HUES6 (cell line): ENCODE data around the gene APOBEC4.

Experiments used
- H3K27ac ChIP-seq: 2 replicates; pipeline ENCODE4 v1.7.0; 2013; ENCODE audit warnings: low read depth, mild to moderate bottlenecking, low read length, inconsistent platforms
- H3K27me3 ChIP-seq: 2 replicates; pipeline ENCODE4 v1.6.1; 2013; ENCODE audit warnings: low read length; ENCODE audit not compliant: control insufficient read depth, insufficient read depth
- H3K36me3 ChIP-seq: 2 replicates; pipeline ENCODE4 v1.6.1; 2013; ENCODE audit warnings: low read length; ENCODE audit not compliant: control insufficient read depth, insufficient read depth
- H3K4me1 ChIP-seq: 2 replicates; pipeline ENCODE4 v1.6.1; 2013; ENCODE audit warnings: low read length; ENCODE audit not compliant: control insufficient read depth, insufficient read depth
- H3K4me3 ChIP-seq: 2 replicates; pipeline ENCODE4 v1.5.1; 2013; ENCODE audit warnings: low read depth, low read length
- H3K9ac ChIP-seq: one replicate; pipeline ENCODE4 v1.6.1; 2013; ENCODE audit warnings: mild to moderate bottlenecking, low read length
- H3K9me3 ChIP-seq: 2 replicates; pipeline ENCODE4 v1.6.1; 2013; ENCODE audit warnings: low read depth, low read length; ENCODE audit not compliant: control insufficient read depth, insufficient read depth

APOBEC4 gene, protein sequence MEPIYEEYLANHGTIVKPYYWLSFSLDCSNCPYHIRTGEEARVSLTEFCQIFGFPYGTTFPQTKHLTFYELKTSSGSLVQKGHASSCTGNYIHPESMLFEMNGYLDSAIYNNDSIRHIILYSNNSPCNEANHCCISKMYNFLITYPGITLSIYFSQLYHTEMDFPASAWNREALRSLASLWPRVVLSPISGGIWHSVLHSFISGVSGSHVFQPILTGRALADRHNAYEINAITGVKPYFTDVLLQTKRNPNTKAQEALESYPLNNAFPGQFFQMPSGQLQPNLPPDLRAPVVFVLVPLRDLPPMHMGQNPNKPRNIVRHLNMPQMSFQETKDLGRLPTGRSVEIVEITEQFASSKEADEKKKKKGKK

GRCh38 chr1:183652547-183653461, at the start of gene APOBEC4:
Gene APOBEC4, minus strand, starts transcription at chr1:183653316. Its CDS starts 4,535 bp downstream, at chr1:183648781.
- H3K9me3 ChIP-seq: no peaks in the 10 kb centered on the region
- no peak within 1 kb of the TSS for H3K4me3 ChIP-seq
- no peak within 1 kb of the TSS for H3K27ac ChIP-seq
- H3K4me1 ChIP-seq: no peaks in the 10 kb centered on the region
- no peak within 1 kb of the TSS for H3K9ac ChIP-seq
- H3K36me3 ChIP-seq: no peaks in the 10 kb centered on the region
- H3K27me3 ChIP-seq: no peaks in the 10 kb centered on the region

DNA sequence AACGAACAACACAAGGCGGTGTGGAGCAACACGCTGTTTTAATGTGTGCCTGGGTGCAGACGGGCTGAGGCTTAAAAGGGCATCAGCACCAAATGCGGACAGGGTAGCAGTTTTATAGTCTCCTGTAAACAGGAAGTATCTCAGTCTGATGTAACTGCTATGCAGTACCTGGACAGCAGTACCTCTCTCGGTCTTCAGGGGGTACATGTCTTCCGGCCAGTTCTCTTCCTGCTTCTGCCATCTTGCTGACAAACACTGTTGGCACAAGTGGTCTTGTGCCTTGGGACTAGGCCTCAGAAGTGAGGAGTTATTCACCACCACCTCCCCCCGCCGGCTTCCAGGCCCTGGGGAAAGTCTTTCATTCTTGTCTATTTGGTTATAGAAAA, 49.7 kb upstream of the APOBEC4 start:
- Histone ChIP-seq H3K9me3 (no peaks in the 10 kb centered on the region), H3K27ac (no peak overlapping the region), H3K4me3 (no peak overlapping the region), H3K9ac (no peak overlapping the region), H3K36me3 (no peaks in the 10 kb centered on the region), H3K4me1 (no peaks in the 10 kb centered on the region), H3K27me3 (no peaks in the 10 kb centered on the region)

GRCh38 chr1:183702087-183702812, 49.1 kb upstream of the APOBEC4 start:
- Histone ChIP-seq H3K27ac (no peak overlapping the region), H3K27me3 (no peaks in the 10 kb centered on the region), H3K36me3 (no peaks in the 10 kb centered on the region), H3K4me1 (no peaks in the 10 kb centered on the region), H3K9ac (no peak overlapping the region), H3K4me3 (no peak overlapping the region), H3K9me3 (no peaks in the 10 kb centered on the region)

GRCh38 chr1:183699616-183700160, 46.6 kb upstream of the APOBEC4 start:
- Histone ChIP-seq H3K27ac (no peak overlapping the region), H3K27me3 (no peaks in the 10 kb centered on the region), H3K36me3 (no peaks in the 10 kb centered on the region), H3K4me1 (no peaks in the 10 kb centered on the region), H3K9me3 (no peaks in the 10 kb centered on the region), H3K9ac (no peak overlapping the region), H3K4me3 (no peak overlapping the region)

DNA sequence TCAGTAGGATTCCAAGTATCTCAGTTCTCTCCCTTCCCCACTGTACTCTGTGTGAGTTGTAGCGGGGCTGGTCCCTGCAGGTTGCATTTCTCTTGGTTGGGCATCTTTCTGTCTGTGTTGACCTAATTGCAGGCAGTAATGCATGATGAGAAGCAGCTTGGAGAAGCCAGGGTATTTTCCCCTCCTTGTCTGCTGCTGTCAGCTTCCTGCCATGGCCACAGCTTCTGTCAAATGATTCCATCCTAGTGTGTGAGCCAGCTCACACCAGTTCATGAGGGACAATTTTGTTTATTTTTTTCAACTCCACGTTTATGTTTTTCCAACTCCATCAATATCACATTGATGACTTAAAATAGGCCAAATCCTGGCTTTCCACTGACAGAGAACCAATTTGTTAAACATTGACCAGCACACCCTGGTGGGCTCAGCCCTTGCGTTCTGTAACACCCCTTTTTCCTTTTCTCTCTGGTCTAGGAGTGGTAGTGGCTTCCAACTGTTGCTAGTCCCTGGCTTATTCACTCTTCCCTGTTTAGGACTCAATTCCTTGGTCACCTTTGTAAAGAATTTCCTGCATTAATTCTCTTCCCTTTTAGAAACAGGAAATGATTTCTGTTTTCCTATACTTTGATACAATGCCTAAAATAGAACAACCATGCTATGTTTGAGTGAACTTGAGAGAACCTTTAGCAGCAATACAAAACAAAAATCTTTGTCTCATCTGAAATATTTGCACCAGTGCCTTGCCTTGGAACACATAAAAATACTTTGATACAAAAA, 44.9 kb upstream of the APOBEC4 start:
- no peaks in the 10 kb centered on the region for H3K4me1 ChIP-seq

DNA sequence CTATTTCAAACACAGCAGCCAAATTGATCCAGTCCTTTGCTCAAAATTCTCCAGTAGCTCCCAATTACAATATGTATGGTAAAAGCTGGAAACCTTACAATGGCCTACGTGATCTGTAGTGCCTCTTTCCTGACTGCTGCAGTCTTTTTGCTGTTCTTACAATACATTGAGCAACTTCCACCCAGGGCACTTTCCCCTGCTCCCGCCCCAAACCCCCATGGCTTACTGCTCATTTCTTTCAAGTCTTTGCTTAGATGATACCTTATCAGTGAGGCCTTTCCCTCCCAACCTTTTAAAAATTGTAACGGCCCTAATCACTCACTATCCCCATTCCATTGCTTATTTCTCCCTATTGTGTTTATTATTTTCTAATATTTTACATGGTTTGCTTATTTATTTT, 43.9 kb upstream of the APOBEC4 start:
- no peaks in the 10 kb centered on the region for H3K9me3 ChIP-seq
- H3K27me3 ChIP-seq: no peaks in the 10 kb centered on the region
- H3K36me3 ChIP-seq: no peaks in the 10 kb centered on the region
- H3K4me1 ChIP-seq: no peaks in the 10 kb centered on the region
- H3K4me3 ChIP-seq: no peak overlapping the region
- no peak overlapping the region for H3K27ac ChIP-seq
- no peak overlapping the region for H3K9ac ChIP-seq

More for the DNA sequence above, 44.9 kb upstream of the APOBEC4 start:
- Histone ChIP-seq H3K9me3 (no peaks in the 10 kb centered on the region), H3K4me3 (no peak overlapping the region), H3K27ac (no peak overlapping the region), H3K27me3 (no peaks in the 10 kb centered on the region), H3K9ac (no peak overlapping the region), H3K36me3 (no peaks in the 10 kb centered on the region)

- no peak overlapping the region for H3K9ac ChIP-seq
- H3K9me3 ChIP-seq: no peaks in the 10 kb centered on the region
- H3K27me3 ChIP-seq: no peaks in the 10 kb centered on the region
- H3K4me1 ChIP-seq: no peaks in the 10 kb centered on the region
- H3K4me3 ChIP-seq: no peak overlapping the region
- no peak overlapping the region for H3K27ac ChIP-seq
- H3K36me3 ChIP-seq: no peaks in the 10 kb centered on the region
Measured at GRCh38 chr1:183694755-183695154, 41.6 kb upstream of the APOBEC4 start.

DNA sequence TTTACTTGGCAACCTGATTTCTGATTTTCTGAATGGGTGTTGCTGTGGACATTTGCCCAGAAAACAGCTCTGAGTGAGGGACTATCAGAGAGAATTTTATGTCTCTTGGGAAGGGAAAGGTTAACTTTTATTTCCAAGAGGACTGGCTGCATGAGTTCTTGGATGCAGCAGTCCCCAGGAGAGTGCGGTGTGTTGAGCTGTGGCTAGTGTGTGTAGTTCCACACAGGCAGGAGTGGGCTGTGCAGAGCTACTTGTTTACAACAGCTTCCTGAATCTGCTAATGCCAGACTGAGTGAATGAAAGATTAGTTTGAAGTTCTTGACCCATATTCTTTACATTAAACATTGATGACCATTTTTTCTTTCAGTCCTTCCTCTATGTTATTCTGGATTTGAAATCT, 41.0 kb upstream of the APOBEC4 start:
- Histone ChIP-seq H3K4me1 (no peaks in the 10 kb centered on the region), H3K27ac (no peak overlapping the region), H3K9ac (no peak overlapping the region), H3K36me3 (no peaks in the 10 kb centered on the region), H3K4me3 (no peak overlapping the region), H3K9me3 (no peaks in the 10 kb centered on the region), H3K27me3 (no peaks in the 10 kb centered on the region)

- Histone ChIP-seq H3K4me1 (no peaks in the 10 kb centered on the region), H3K9me3 (no peaks in the 10 kb centered on the region), H3K27ac (no peak overlapping the region), H3K4me3 (no peak overlapping the region), H3K36me3 (no peaks in the 10 kb centered on the region), H3K27me3 (no peaks in the 10 kb centered on the region), H3K9ac (no peak overlapping the region)
Measured at GRCh38 chr1:183693521-183693920, 40.4 kb upstream of the APOBEC4 start.

GRCh38 chr1:183689762-183690204, 36.7 kb upstream of the APOBEC4 start:
- H3K36me3 ChIP-seq: no peaks in the 10 kb centered on the region
- H3K27me3 ChIP-seq: no peaks in the 10 kb centered on the region
- no peak overlapping the region for H3K4me3 ChIP-seq
- H3K9ac ChIP-seq: no peak overlapping the region
- H3K9me3 ChIP-seq: no peaks in the 10 kb centered on the region
- H3K27ac ChIP-seq: no peak overlapping the region
- no peaks in the 10 kb centered on the region for H3K4me1 ChIP-seq
